Stimulated activated CD4-positive, alpha-beta T cell treated with anti-CD3 and anti-CD28 coated beads, Interleukin-1b, Interleukin-23, amount 100 ng/mL, for 24 hours (primary cell): ENCODE measurements around the gene PNMA1.

Source experiments
- DNase-seq, 4 experiments: peaks; one replicate each; pipeline ENCODE4 v3.0.0-alpha.2; 2020; ENCODE audit warnings: low read depth in 4 of 4, low spot score in 1 of 4

PNMA1 gene

DNA sequence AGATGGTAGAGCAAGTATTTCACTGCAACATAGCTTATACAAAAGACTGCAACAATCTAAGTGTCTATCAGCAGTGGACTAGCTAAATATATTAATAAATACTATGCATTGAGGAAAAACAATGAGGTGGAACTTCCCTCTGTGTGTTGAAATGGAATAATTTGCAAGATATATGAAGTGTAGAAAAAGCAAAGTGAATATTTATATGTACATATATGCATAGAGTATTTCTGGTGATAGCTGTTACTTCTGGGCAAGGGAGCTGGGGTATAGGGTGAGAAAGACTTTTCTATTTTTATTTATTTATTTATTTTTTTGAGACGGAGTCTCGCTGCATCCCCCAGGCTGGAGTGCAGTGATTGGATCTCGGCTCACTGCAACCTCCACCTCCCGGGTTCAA lies 35.5 kb downstream of the PNMA1 start:
- no peak for DNase-seq

DNA sequence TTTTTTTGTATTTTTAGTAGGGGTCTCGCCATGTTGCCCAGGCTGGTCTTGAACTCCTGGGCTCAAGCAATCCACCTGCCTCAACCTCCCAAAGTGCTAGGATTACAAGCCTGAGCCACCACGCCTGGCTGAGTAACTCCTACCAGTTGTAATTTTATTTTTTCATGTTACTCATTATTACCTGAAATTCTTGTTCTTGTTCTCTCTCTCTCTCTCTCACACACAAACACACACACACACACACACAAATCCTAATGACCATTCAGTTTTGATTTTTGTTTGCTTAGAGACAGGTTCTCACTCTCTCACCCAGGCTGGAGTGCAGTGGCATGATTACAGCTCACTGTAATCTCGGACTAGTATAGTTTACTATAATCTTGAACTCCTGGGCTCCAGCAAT lies 39.2 kb downstream of the PNMA1 start:
- no peak for DNase-seq

DNA sequence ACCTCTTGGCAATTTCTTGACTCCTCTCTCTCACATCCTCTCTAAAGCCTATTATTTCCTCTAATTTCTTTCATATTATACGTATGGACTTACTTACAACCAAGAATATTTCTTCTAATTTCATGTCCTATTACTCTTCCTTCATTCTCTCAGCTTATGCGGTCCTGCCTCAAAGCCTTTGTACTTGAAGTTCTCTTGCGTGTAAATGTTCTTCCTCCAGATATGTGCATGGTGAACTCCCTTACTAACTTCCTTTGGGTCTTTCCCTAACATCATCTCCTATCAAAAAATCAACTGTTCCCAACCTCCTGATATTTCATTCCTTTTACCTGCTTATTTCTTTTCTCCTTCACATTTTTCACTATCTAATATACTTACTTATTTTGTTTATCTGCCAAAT lies 46.3 kb downstream of the PNMA1 start:
- no peak for DNase-seq

DNA sequence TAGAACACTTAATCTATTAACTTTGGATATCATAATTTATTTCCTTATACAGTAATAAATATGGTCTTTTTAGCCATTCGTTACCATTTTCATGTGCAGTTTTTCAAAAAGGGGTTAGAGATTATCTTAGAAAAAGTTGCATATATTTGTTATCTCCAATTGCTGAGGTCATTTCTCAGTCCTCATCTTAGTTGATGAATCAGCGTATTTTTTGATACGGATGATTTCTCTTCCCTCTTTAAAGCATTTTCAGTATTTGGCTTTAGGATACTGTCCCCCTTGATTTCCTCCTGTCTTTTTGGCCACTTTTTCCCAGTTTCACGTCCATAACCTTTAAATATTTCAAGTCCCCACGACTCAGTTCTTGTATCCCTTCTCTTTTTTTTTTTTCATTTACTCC lies 47.6 kb downstream of the PNMA1 start:
- no peak for DNase-seq

DNA sequence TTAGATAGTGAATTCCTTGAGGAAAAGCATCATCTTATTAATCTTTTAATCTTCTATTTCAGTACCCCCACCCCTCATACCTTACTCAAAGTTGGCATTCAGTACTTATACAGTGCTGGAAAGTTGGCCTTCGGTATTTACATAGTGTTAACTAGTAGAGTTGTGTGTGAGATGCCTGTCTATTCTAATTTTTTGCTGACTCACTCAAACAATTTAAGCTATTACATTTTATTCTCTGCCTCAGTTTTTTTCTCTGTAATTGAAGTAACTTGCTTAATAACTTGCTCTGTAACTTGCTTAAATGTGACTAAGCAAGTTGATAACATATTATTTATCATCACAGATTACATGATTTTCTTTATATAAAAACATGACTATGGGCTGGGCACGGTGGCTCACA lies 49.1 kb downstream of the PNMA1 start:
- no peak for DNase-seq

DNA sequence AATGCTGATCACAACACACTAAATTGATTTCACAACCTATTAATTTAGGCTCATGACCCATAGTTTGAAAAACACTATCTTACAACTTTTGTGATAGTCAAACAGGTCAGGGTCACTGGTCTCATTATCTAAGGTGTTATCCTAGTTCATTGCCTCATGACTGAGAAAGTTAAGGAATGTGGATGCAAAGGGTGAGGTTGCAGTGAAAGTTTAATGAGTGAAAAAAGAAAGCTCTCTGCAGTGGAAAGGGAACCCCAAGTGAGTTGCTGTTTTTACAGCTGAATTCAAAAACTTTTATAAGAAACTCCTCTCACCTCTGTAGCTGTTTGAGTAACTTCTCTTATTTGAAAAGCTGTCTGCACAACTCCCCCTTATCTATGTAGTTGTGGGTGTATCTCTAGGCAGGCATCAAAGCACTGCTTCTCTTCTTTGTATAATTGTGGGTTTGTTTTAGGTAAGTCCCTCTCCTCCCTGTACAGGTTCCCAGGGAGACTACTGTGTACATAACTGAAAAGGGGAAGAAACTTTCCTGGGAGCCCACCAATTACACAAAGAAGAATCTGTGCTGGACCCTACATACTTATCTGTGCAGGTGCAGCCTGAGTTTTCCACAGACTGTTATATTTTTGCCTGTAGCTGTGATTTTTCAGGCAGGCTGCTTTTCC lies 50.5 kb downstream of the PNMA1 start:
- no peak for DNase-seq

DNA sequence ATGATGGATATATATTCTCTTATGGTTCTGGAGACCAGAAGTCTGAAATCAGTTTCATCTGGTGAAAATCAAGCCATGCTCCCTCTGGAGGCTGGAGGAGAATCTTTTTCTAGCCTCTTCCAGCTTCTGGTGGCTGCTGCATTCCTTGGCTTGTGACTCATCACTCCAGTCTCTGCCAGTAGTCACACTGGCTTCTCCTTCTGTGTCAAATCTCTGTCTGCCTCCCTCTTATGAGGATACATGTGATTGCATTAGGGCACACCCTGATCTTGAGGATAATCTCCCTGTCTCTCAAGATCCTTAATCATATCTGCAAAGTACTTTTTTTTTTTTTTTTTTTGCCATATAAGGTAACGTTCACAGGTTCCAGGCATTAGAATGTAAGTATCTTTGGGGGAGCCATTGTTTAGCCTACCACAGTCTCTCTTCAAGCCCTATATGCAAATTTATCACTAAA lies 51.7 kb downstream of the PNMA1 start:
- no peak for DNase-seq

DNA sequence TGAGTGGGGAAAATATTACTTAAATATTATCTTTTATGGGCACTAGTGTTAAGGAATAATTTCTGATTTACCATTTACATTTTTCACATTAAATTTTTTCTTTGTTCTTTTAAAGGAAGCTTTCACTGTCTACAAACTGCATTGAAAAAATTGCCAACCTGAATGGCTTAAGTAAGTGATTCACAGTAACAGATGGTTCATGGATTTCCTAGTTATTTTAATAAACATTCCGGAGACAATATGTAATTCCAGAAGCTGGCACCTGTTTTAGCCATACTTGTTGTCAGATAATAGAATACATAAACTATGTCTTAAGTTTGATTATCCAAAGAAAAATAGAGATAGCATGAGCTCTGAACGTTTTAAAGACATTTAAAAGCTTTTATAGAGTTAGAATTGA lies 52.3 kb downstream of the PNMA1 start:
- DNase-seq = no peak
